HEK293 (cell line): ENCODE data around the gene MED13L.

Source experiments
- CTCF ChIA-PET: fragments of 350-600 bp; formaldehyde crosslinking; extraction: SDS; loops from one replicate; lab custom pipeline; 2021; ENCODE audit warnings: antibody characterized with exemption; lab: Yijun Ruan, JAX
- POLR2A ChIA-PET: fragments of 300-600 bp; formaldehyde crosslinking; extraction: SDS; loops from one replicate; lab custom pipeline; 2020; ENCODE audit warnings: antibody characterized with exemption, inconsistent platforms; lab: Yijun Ruan, JAX
- H3K27ac ChIP-seq: fragments of 200-500 bp; sonication (Bioruptor generic); 2 replicates; pipeline ENCODE4 v1.5.1; 2014; ENCODE audit warnings: low read depth, low read length, control low read depth, inconsistent platforms; ENCODE audit errors: extremely low read depth
- H3K36me3 ChIP-seq, 2 experiments: fragments of 200-500 bp in 1 of 2; sonication (Bioruptor generic) in 1 of 2; 1 replicate in 1 of 2; 2 replicates in 1 of 2; pipeline ENCODE4 v1.5.1; 2014 to 2017; ENCODE audit warnings: inconsistent platforms in 2 of 2, low read length in 2 of 2; ENCODE audit not compliant: control insufficient read depth in 2 of 2, insufficient read depth in 1 of 2
- H3K4me1 ChIP-seq: fragments of 200-500 bp; sonication (Bioruptor generic); 2 replicates; pipeline ENCODE4 v1.5.1; 2014; ENCODE audit warnings: mild to moderate bottlenecking, low read length, inconsistent platforms; ENCODE audit not compliant: control insufficient read depth, insufficient read depth
- H3K4me3 ChIP-seq: 2 replicates; pipeline ENCODE4 v1.5.1; 2011; ENCODE audit warnings: low read depth, mild to moderate bottlenecking, control low read depth, low read length, moderate library complexity
- H3K9me3 ChIP-seq: fragments of 200-500 bp; sonication (Bioruptor generic); 2 replicates; pipeline ENCODE4 v1.5.1; 2014; ENCODE audit warnings: low read depth, low read length, inconsistent platforms; ENCODE audit not compliant: control insufficient read depth, insufficient read depth
- AEBP2 ChIP-seq: fragments of 450-650 bp; formaldehyde crosslinking; IDR thresholded peaks from 2 replicates; pipeline ENCODE4 v1.5.1; 2016; ENCODE audit warnings: missing biosample characterization, missing genetic modification characterization, borderline replicate concordance
- EGR2 ChIP-seq: fragments of 450-650 bp; formaldehyde crosslinking; IDR thresholded peaks from 2 replicates; pipeline ENCODE4 v1.5.1; 2016; ENCODE audit warnings: low read depth, missing biosample characterization, missing genetic modification characterization
- FEZF1 ChIP-seq: fragments of 450-650 bp; formaldehyde crosslinking; IDR thresholded peaks from 2 replicates; pipeline ENCODE4 v1.5.1; 2016; ENCODE audit warnings: missing biosample characterization, missing genetic modification characterization
- GLI4 ChIP-seq: fragments of 450-650 bp; formaldehyde crosslinking; IDR thresholded peaks from 2 replicates; pipeline ENCODE4 v1.5.1; 2016; ENCODE audit warnings: missing biosample characterization, missing genetic modification characterization
- HIC1 ChIP-seq: fragments of 450-650 bp; formaldehyde crosslinking; IDR thresholded peaks from 2 replicates; pipeline ENCODE4 v1.5.1; 2016; ENCODE audit warnings: missing biosample characterization, missing genetic modification characterization
- IKZF3 ChIP-seq: fragments of 450-650 bp; IDR thresholded peaks from 2 replicates; pipeline ENCODE4 v1.5.0; 2018; ENCODE audit warnings: missing biosample characterization, mild to moderate bottlenecking, missing genetic modification characterization, moderate library complexity
- OSR2 ChIP-seq: fragments of 450-650 bp; formaldehyde crosslinking; IDR thresholded peaks from 2 replicates; pipeline ENCODE4 v1.5.1; 2016; ENCODE audit warnings: missing biosample characterization, missing genetic modification characterization
- SP7 ChIP-seq: fragments of 450-650 bp; formaldehyde crosslinking; IDR thresholded peaks from 2 replicates; pipeline ENCODE4 v1.5.1; 2016; ENCODE audit warnings: missing biosample characterization, missing genetic modification characterization
- TRIM28 ChIP-seq: IDR thresholded peaks from 2 replicates; pipeline ENCODE4 v1.6.1; 2011; ENCODE audit warnings: low read length, control low read depth, borderline replicate concordance
- YY1 ChIP-seq: fragments of 450-650 bp; formaldehyde crosslinking; IDR thresholded peaks from 2 replicates; pipeline ENCODE4 v1.5.1; 2018; ENCODE audit warnings: missing biosample characterization, missing genetic modification characterization
- ZFP41 ChIP-seq: fragments of 450-650 bp; formaldehyde crosslinking; IDR thresholded peaks from 2 replicates; pipeline ENCODE4 v1.5.1; 2016; ENCODE audit warnings: missing biosample characterization, missing genetic modification characterization, borderline replicate concordance
- ZNF112 ChIP-seq: fragments of 450-650 bp; formaldehyde crosslinking; IDR thresholded peaks from 2 replicates; pipeline ENCODE4 v1.5.0; 2017; ENCODE audit warnings: missing biosample characterization, missing genetic modification characterization
- ZNF132 ChIP-seq: fragments of 450-650 bp; formaldehyde crosslinking; IDR thresholded peaks from 2 replicates; pipeline ENCODE4 v1.5.1; 2017; ENCODE audit warnings: missing biosample characterization, missing genetic modification characterization, borderline replicate concordance
- ZNF133 ChIP-seq: fragments of 450-650 bp; formaldehyde crosslinking; IDR thresholded peaks from 2 replicates; pipeline ENCODE4 v1.5.1; 2016; ENCODE audit warnings: missing biosample characterization, missing genetic modification characterization
- ZNF157 ChIP-seq: fragments of 450-650 bp; formaldehyde crosslinking; IDR thresholded peaks from 2 replicates; pipeline ENCODE4 v1.5.1; 2016; ENCODE audit warnings: missing biosample characterization, missing genetic modification characterization
- ZNF248 ChIP-seq: fragments of 450-650 bp; formaldehyde crosslinking; IDR thresholded peaks from 2 replicates; pipeline ENCODE4 v1.5.1; 2017; ENCODE audit warnings: missing biosample characterization, missing genetic modification characterization
- ZNF302 ChIP-seq: fragments of 450-650 bp; formaldehyde crosslinking; IDR thresholded peaks from 2 replicates; pipeline ENCODE4 v1.5.1; 2016; ENCODE audit warnings: missing biosample characterization, missing genetic modification characterization, low read depth
- ZNF350 ChIP-seq: fragments of 450-650 bp; formaldehyde crosslinking; IDR thresholded peaks from 2 replicates; pipeline ENCODE4 v1.5.0; 2017; ENCODE audit warnings: missing biosample characterization, mild to moderate bottlenecking, missing genetic modification characterization
- ZNF366 ChIP-seq: fragments of 450-650 bp; formaldehyde crosslinking; conservative IDR thresholded peaks from 2 replicates; pipeline ENCODE4 v1.5.1; 2016; ENCODE audit warnings: missing biosample characterization, missing genetic modification characterization
- ZNF488 ChIP-seq: fragments of 450-650 bp; formaldehyde crosslinking; IDR thresholded peaks from 2 replicates; pipeline ENCODE4 v1.5.1; 2016; ENCODE audit warnings: missing biosample characterization, missing genetic modification characterization
- ZNF518A ChIP-seq: fragments of 450-650 bp; formaldehyde crosslinking; conservative IDR thresholded peaks from 2 replicates; pipeline ENCODE4 v1.5.1; 2016; ENCODE audit warnings: low read depth, missing biosample characterization, missing genetic modification characterization
- ZNF521 ChIP-seq: fragments of 450-650 bp; formaldehyde crosslinking; IDR thresholded peaks from 2 replicates; pipeline ENCODE4 v1.5.1; 2017; ENCODE audit warnings: missing biosample characterization, mild to moderate bottlenecking, missing genetic modification characterization
- ZNF529 ChIP-seq: fragments of 450-650 bp; formaldehyde crosslinking; IDR thresholded peaks from 2 replicates; pipeline ENCODE4 v1.5.1; 2017; ENCODE audit warnings: missing genetic modification characterization, missing biosample characterization; ENCODE audit not compliant: insufficient replicate concordance
- ZNF629 ChIP-seq: fragments of 450-650 bp; formaldehyde crosslinking; IDR thresholded peaks from 2 replicates; pipeline ENCODE4 v1.5.1; 2017; ENCODE audit warnings: missing biosample characterization, missing genetic modification characterization
- ZNF670 ChIP-seq: fragments of 450-650 bp; formaldehyde crosslinking; IDR thresholded peaks from 2 replicates; pipeline ENCODE4 v1.5.1; 2016; ENCODE audit warnings: missing biosample characterization, missing genetic modification characterization, low read depth
- ZNF704 ChIP-seq: fragments of 450-650 bp; formaldehyde crosslinking; IDR thresholded peaks from 2 replicates; pipeline ENCODE4 v1.5.1; 2016; ENCODE audit warnings: missing biosample characterization, missing genetic modification characterization
- ZNF830 ChIP-seq: fragments of 450-650 bp; IDR thresholded peaks from 2 replicates; pipeline ENCODE4 v1.5.0; 2018; ENCODE audit warnings: missing biosample characterization, missing genetic modification characterization, low read depth, mild to moderate bottlenecking, moderate library complexity
- ZSCAN30 ChIP-seq: fragments of 450-650 bp; IDR thresholded peaks from 2 replicates; pipeline ENCODE4 v1.5.1; 2018; ENCODE audit warnings: missing biosample characterization, mild to moderate bottlenecking, missing genetic modification characterization, moderate library complexity

Gene MED13L

GRCh38 chr12:116238149-116238548, 39.3 kb downstream of the MED13L start (continued):
- TF ChIP-seq AEBP2 (tag by site-specific recombination) (no peak), ZNF521 (no peak), IKZF3 (tag by site-specific recombination) (0 out of 2 replicates have a peak, but pooled peaks have one; percentile 5)

- Histone ChIP-seq H3K9me3 (no peaks in the 10 kb centered on the region), H3K4me3 (no peak overlapping the region), H3K36me3 (no peaks in the 10 kb centered on the region; a peak in 1 of 3 replicates), H3K4me1 (peaks cover 34% of the 10 kb centered on the region), H3K27ac (peak overlapping the region; percentile 48; the same call in 1 of the 2 replicates)
- ChIA-PET POLR2A (no interaction called here), CTCF (interaction anchor here (0.6 to 2.2 kb wide), 16 partner anchors 8 to 249 kb away, joined by 3 to 9 read pairs (median 4); no protein-coding TSS in a partner anchor)
- TF ChIP-seq ZNF629 (tag by site-specific recombination) (no peak), ZNF157 (tag by site-specific recombination) (no peak), IKZF3 (tag by site-specific recombination) (peak; percentile 60), SP7 (tag by site-specific recombination) (no peak), ZNF529 (no peak), FEZF1 (tag by site-specific recombination) (peak; percentile 79), OSR2 (0 out of 2 replicates have a peak, but pooled peaks have one; percentile 11), ZNF302 (tag by site-specific recombination) (no peak), ZNF830 (tag by site-specific recombination) (no peak), ZNF112 (tag by site-specific recombination) (no peak), YY1 (tag by site-specific recombination) (no peak), EGR2 (no peak), TRIM28 (no peak), GLI4 (tag by site-specific recombination) (no peak), ZNF366 (peak; percentile 54), ZSCAN30 (tag by site-specific recombination) (no peak), ZFP41 (tag by site-specific recombination) (no peak), ZNF350 (no peak), ZNF488 (no peak), ZNF248 (no peak), ZNF132 (tag by site-specific recombination) (no peak), ZNF670 (tag by site-specific recombination) (no peak), HIC1 (tag by site-specific recombination) (no peak), ZNF133 (tag by site-specific recombination) (no peak), ZNF704 (tag by site-specific recombination) (no peak), ZNF518A (tag by site-specific recombination) (no peak)
Observed at GRCh38 chr12:116236976-116237375, 40.5 kb downstream of the MED13L start.
